Liver (tissue), 9 donors: ENCODE data around the gene MALRD1. TPM values are rescaled to one million over a fixed set of nuclear protein-coding genes. Genes with fewer than 3 reads are reported as not detected.

Experiments
- DNase-seq: peaks from one replicate; pipeline ENCODE4 v3.0.0-alpha.2; 2017; ENCODE audit warnings: low spot score
- H3K27ac ChIP-seq, 2 donors: one replicate each; pipeline ENCODE4 v1.7.0; 2013; ENCODE audit warnings: inconsistent platforms in 2 of 2, low read length in 2 of 2, control low read depth in 1 of 2, low read depth in 1 of 2, mild to moderate bottlenecking in 1 of 2
- H3K27me3 ChIP-seq, 4 donors: one replicate each; pipeline versions ENCODE4 v1.6.1 to v1.7.0; 2013; ENCODE audit warnings: low read length in 3 of 4, inconsistent platforms in 1 of 4, mild to moderate bottlenecking in 1 of 4, moderate library complexity in 1 of 4; ENCODE audit not compliant: control insufficient read depth in 4 of 4, insufficient read depth in 4 of 4
- H3K36me3 ChIP-seq, 4 donors: one replicate each; pipeline versions ENCODE4 v1.6.1 to v1.7.0; 2013; ENCODE audit warnings: low read length in 3 of 4, mild to moderate bottlenecking in 3 of 4, low read depth in 1 of 4, moderate library complexity in 1 of 4; ENCODE audit not compliant: control insufficient read depth in 4 of 4, insufficient read depth in 3 of 4
- H3K4me1 ChIP-seq, 4 donors: one replicate each; pipeline versions ENCODE4 v1.6.1 to v1.7.0; 2013; ENCODE audit warnings: low read length in 3 of 4, mild to moderate bottlenecking in 3 of 4, moderate library complexity in 1 of 4; ENCODE audit not compliant: control insufficient read depth in 4 of 4, insufficient read depth in 4 of 4
- H3K4me3 ChIP-seq, 3 donors: one replicate each; pipeline versions ENCODE4 v1.6.1 to v1.7.0; 2013; ENCODE audit warnings: low read length in 3 of 3, control low read depth in 1 of 3, low read depth in 1 of 3, mild to moderate bottlenecking in 1 of 3
- H3K9ac ChIP-seq, 2 donors: one replicate each; pipeline ENCODE4 v1.7.0; 2013; ENCODE audit warnings: low read length in 2 of 2, mild to moderate bottlenecking in 2 of 2, moderate library complexity in 2 of 2, control low read depth in 1 of 2, low read depth in 1 of 2
- H3K9me3 ChIP-seq, 4 donors: one replicate each; pipeline versions ENCODE4 v1.6.1 to v1.7.0; 2013; ENCODE audit warnings: low read length in 3 of 4; ENCODE audit not compliant: control insufficient read depth in 4 of 4
- EGR1 ChIP-seq, 2 donors: IDR thresholded peaks; 2 replicates each; pipeline ENCODE4 v1.6.1; 2016 to 2018; ENCODE audit warnings: antibody characterized with exemption in 2 of 2, low read depth in 2 of 2
- FOXA1 ChIP-seq: IDR thresholded peaks from 2 replicates; pipeline ENCODE4 v1.6.1; 2016; ENCODE audit warnings: antibody characterized with exemption
- FOXA2 ChIP-seq: IDR thresholded peaks from 2 replicates; pipeline ENCODE4 v1.6.1; 2016; ENCODE audit warnings: antibody characterized with exemption
- GABPA ChIP-seq, 2 donors: IDR thresholded peaks in 1 of 2; conservative IDR thresholded peaks in 1 of 2; 2 replicates each; pipeline ENCODE4 v1.6.1; 2016; ENCODE audit warnings: antibody characterized with exemption in 2 of 2, mild to moderate bottlenecking in 1 of 2, moderate library complexity in 1 of 2
- HNF4G ChIP-seq: IDR thresholded peaks from 2 replicates; pipeline ENCODE4 v1.6.1; 2016; ENCODE audit warnings: antibody characterized with exemption
- NR2F2 ChIP-seq: IDR thresholded peaks from 2 replicates; pipeline ENCODE4 v1.6.1; 2016; ENCODE audit warnings: antibody characterized with exemption
- RAD21 ChIP-seq, 2 donors: IDR thresholded peaks; 2 replicates each; pipeline ENCODE4 v1.6.1; 2016; ENCODE audit warnings: antibody characterized with exemption in 2 of 2, mild to moderate bottlenecking in 2 of 2
- RXRA ChIP-seq, 2 donors: IDR thresholded peaks; 2 replicates each; pipeline ENCODE4 v1.6.1; 2017 to 2018; ENCODE audit warnings: antibody characterized with exemption in 2 of 2, mild to moderate bottlenecking in 1 of 2
- SP1 ChIP-seq: IDR thresholded peaks from 2 replicates; pipeline ENCODE4 v1.6.1; 2018; ENCODE audit warnings: antibody characterized with exemption, mild to moderate bottlenecking
- TAF1 ChIP-seq: conservative IDR thresholded peaks from 2 replicates; pipeline ENCODE4 v1.6.1; 2016; ENCODE audit warnings: antibody characterized with exemption, mild to moderate bottlenecking
- YY1 ChIP-seq: IDR thresholded peaks from 2 replicates; pipeline ENCODE4 v1.6.1; 2016; ENCODE audit warnings: antibody characterized with exemption, mild to moderate bottlenecking
- WGBS: extraction: QIAGEN DNeasy Blood & Tissue Kit; methylation state at CpG from one replicate; pipeline ENCODE4 v1.1.7; 2013; 5-methylcytosine and 5-hydroxymethylcytosine counted together
- polyA plus RNA-seq, 2 donors: library from polyadenylated mRNA; stranded (reverse) in 1 of 2; unstranded in 1 of 2; fragments of 200-250 nt in 1 of 2; fragments of >200 nt in 1 of 2; fragmentation: Nextera tagmentation in 1 of 2; extraction: Ambion mirVana in 1 of 2; gene quantifications; one replicate each; pipeline versions ENCODE4 v1.2.1 to v1.2.3, GENCODE V29; 2013 to 2015
- total RNA-seq, 2 donors: library from RNA; depleted of rRNA; stranded (reverse); fragments of >200 nt; gene quantifications; one replicate each; pipeline ENCODE4 v1.2.3, GENCODE V29; 2014
- TF ChIP-seq, protein P1 (sequence below): IDR thresholded peaks from 2 replicates; pipeline ENCODE4 v1.6.1; 2016; ENCODE audit warnings: antibody characterized with exemption, mild to moderate bottlenecking
- TF ChIP-seq, protein P2 (sequence below): IDR thresholded peaks from 2 replicates; pipeline ENCODE4 v1.6.1; 2016; ENCODE audit warnings: antibody characterized with exemption
- TF ChIP-seq, protein P3 (sequence below): fragments of 150-350 bp; IDR thresholded peaks from 2 replicates; pipeline ENCODE4 v1.5.1; 2017; ENCODE audit warnings: improper control_type of control experiment, low read depth, low read length; ENCODE audit not compliant: missing input control
- TF ChIP-seq, protein P4 (sequence below): IDR thresholded peaks from 2 replicates; pipeline ENCODE4 v1.6.1; 2016; ENCODE audit warnings: antibody characterized with exemption
- TF ChIP-seq, protein P5 (sequence below): IDR thresholded peaks from 2 replicates; pipeline ENCODE4 v1.6.1; 2016; ENCODE audit warnings: antibody characterized with exemption
- donor health status: healthy.
- donor health status: healthy.
- donor health status: healthy.
- donor health status: healthy.
- donor health status: healthy.

The MALRD1 gene
- total and polyA plus RNA-seq, 4 donors, result 0.37 to 0.59 TPM; not detected in 2

DNA sequence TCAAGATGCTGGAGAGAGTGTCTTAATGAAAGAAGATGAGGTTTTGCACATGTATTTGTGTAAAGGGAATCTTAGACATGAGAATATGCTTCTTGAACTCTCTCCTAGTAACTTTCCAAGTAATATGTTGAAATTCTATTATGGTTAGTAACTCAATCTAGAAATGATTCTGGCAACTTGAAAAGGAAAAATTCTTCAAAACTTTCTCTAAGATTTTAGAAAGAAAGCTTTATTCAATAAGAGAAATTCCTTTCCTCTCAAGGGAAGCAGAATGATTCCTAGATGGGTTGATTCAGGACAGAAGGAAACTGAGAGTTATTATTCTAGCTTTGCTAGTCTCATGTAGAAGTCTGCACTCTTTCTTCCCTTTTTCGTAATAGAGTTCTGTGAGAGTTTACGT is 403.3 kb downstream of the MALRD1 start:
- H3K4me1 ChIP-seq, result no peaks in the 10 kb centered on the region
- no peak overlapping the region for H3K4me3 ChIP-seq
- no peaks in the 10 kb centered on the region for H3K36me3 ChIP-seq
- DNase-seq, result no peak
- no peaks in the 10 kb centered on the region for H3K27me3 ChIP-seq
- H3K9me3 ChIP-seq, result peaks cover 0 to 3% (median 0%) of the 10 kb centered on the region in 4 donors
- 84% methylated on average over 2 of the region's 2 CpGs for WGBS
- TF ChIP-seq GABPA (IDR thresholded peaks at IDR 0.05 in 1 of 2, conservative IDR thresholded peaks at IDR 0.05 in 1 of 2) (no peak), EGR1 (IDR thresholded peaks at IDR 0.05; ENCODE audit: low read depth in 2 of 2) (no peak), FOXA1 (no peak), HNF4G (no peak), NR2F2 (no peak), SP1 (no peak)
- TF ChIP-seq, protein P1, sequence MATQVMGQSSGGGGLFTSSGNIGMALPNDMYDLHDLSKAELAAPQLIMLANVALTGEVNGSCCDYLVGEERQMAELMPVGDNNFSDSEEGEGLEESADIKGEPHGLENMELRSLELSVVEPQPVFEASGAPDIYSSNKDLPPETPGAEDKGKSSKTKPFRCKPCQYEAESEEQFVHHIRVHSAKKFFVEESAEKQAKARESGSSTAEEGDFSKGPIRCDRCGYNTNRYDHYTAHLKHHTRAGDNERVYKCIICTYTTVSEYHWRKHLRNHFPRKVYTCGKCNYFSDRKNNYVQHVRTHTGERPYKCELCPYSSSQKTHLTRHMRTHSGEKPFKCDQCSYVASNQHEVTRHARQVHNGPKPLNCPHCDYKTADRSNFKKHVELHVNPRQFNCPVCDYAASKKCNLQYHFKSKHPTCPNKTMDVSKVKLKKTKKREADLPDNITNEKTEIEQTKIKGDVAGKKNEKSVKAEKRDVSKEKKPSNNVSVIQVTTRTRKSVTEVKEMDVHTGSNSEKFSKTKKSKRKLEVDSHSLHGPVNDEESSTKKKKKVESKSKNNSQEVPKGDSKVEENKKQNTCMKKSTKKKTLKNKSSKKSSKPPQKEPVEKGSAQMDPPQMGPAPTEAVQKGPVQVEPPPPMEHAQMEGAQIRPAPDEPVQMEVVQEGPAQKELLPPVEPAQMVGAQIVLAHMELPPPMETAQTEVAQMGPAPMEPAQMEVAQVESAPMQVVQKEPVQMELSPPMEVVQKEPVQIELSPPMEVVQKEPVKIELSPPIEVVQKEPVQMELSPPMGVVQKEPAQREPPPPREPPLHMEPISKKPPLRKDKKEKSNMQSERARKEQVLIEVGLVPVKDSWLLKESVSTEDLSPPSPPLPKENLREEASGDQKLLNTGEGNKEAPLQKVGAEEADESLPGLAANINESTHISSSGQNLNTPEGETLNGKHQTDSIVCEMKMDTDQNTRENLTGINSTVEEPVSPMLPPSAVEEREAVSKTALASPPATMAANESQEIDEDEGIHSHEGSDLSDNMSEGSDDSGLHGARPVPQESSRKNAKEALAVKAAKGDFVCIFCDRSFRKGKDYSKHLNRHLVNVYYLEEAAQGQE, result no peak
- TF ChIP-seq, protein P2, sequence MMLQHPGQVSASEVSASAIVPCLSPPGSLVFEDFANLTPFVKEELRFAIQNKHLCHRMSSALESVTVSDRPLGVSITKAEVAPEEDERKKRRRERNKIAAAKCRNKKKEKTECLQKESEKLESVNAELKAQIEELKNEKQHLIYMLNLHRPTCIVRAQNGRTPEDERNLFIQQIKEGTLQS, result no peak
- TF ChIP-seq, protein P3, sequence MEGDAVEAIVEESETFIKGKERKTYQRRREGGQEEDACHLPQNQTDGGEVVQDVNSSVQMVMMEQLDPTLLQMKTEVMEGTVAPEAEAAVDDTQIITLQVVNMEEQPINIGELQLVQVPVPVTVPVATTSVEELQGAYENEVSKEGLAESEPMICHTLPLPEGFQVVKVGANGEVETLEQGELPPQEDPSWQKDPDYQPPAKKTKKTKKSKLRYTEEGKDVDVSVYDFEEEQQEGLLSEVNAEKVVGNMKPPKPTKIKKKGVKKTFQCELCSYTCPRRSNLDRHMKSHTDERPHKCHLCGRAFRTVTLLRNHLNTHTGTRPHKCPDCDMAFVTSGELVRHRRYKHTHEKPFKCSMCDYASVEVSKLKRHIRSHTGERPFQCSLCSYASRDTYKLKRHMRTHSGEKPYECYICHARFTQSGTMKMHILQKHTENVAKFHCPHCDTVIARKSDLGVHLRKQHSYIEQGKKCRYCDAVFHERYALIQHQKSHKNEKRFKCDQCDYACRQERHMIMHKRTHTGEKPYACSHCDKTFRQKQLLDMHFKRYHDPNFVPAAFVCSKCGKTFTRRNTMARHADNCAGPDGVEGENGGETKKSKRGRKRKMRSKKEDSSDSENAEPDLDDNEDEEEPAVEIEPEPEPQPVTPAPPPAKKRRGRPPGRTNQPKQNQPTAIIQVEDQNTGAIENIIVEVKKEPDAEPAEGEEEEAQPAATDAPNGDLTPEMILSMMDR, result no peak
- TF ChIP-seq, protein P4, sequence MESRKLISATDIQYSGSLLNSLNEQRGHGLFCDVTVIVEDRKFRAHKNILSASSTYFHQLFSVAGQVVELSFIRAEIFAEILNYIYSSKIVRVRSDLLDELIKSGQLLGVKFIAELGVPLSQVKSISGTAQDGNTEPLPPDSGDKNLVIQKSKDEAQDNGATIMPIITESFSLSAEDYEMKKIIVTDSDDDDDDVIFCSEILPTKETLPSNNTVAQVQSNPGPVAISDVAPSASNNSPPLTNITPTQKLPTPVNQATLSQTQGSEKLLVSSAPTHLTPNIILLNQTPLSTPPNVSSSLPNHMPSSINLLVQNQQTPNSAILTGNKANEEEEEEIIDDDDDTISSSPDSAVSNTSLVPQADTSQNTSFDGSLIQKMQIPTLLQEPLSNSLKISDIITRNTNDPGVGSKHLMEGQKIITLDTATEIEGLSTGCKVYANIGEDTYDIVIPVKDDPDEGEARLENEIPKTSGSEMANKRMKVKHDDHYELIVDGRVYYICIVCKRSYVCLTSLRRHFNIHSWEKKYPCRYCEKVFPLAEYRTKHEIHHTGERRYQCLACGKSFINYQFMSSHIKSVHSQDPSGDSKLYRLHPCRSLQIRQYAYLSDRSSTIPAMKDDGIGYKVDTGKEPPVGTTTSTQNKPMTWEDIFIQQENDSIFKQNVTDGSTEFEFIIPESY, result no peak
- TF ChIP-seq, protein P5, sequence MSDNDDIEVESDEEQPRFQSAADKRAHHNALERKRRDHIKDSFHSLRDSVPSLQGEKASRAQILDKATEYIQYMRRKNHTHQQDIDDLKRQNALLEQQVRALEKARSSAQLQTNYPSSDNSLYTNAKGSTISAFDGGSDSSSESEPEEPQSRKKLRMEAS, result no peak
- H3K9ac ChIP-seq, result no peak overlapping the region
- no peak overlapping the region for H3K27ac ChIP-seq

DNA sequence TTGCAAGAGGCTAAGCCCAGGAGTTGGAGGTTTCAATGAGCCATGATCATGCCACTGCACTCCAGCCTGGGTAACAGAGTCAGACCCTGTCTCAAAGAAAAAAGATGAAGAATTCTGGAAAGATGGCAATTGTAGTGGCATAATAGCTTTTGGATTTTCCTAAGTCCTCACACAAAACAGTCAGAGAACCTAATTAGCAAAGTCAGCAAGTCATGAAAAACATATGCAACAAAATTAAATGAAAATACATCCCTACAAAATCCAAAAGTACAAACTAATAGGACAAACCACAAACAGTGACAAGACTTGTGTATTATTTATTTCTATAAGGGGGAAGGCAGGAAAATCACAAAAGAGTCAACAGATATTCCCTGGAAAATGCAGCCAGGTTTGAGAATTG is 405.4 kb downstream of the MALRD1 start:
- Histone ChIP-seq H3K4me3 (no peak overlapping the region), H3K27me3 (no peaks in the 10 kb centered on the region), H3K4me1 (no peaks in the 10 kb centered on the region), H3K36me3 (no peaks in the 10 kb centered on the region), H3K9ac (no peak overlapping the region), H3K27ac (no peak overlapping the region), H3K9me3 (peaks cover 0 to 3% (median 0%) of the 10 kb centered on the region in 4 donors)
- no peak for DNase-seq
- no peak for TF ChIP-seq RAD21 (IDR thresholded peaks at IDR 0.05)
- TF ChIP-seq RXRA (IDR thresholded peaks at IDR 0.05), result no peak
- no peak for TF ChIP-seq GABPA (IDR thresholded peaks at IDR 0.05 in 1 of 2, conservative IDR thresholded peaks at IDR 0.05 in 1 of 2)
- TF ChIP-seq, protein P2, result no peak
- no peak for TF ChIP-seq FOXA2
- no peak for TF ChIP-seq TAF1
- TF ChIP-seq SP1, result no peak
- no peak for TF ChIP-seq HNF4G
- TF ChIP-seq YY1, result no peak
- TF ChIP-seq, protein P4, result no peak
